HL-60/S4 (cell line): ENCODE data around the gene C3.
"Not testable (repeated sequence)": the region's sequence is repeated elsewhere in the genome, so short reads cannot be mapped to it uniquely, and the experiment has no call there.

Experiments used
- in situ Hi-C: fragments of 300-500 bp; cut with MboI; formaldehyde crosslinking; loops from 2 replicates; pipeline ENCODE4 v1.14.3; 2022; ENCODE audit warnings: low sequenced_read_pairs

C3 gene

DNA sequence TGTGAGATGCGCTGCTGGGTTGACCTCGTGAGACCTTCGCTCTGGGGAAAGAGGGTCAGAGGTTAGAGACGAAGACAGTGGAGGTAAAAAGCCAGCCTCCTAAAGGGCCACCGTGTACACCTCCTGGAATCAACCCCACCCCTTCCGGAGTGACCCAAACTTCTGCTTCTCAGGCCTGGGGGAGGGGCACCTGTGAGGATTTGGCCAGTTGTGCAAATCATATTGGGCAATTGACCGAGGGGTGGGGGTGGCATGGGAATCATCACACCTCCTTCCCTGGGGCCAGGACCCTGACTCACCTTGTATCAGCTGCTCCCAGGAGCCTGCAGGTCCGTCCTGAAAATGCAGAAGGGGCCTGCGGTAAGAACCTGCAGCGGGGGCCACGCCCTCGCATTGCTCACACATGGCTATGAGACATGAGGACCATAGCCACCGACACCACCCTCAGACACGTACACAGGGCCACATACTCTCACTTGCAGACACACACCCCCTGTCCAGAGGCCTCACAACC, 53.3 kb downstream of the C3 start:
- in situ Hi-C loops: no loop called here

- in situ Hi-C loops: no loop called here
These were observed 55.5 kb downstream of the C3 start for GRCh38 chr19:6664916-6665315.

GRCh38 chr19:6663236-6664201, 56.9 kb downstream of the C3 start:
- in situ Hi-C loops: no loop called here

DNA sequence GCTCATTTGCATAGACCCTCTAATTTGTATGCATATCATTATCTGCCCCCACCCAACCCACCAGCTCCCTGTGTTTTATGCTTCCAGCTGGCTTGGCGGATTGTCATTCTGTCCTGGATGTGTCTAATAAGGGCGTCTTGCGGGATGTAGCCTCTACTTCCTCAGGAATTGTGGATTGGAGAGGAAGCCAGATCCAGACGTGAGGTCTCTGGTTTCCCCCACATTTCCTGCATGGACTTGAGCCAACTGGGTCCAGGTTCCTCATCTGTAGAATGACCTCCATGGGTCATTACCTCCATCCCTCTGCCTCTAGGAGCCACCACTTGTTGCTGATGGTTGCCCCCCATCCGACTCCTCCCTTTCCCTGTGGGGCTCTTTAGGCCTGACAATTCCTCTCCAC, 57.7 kb downstream of the C3 start:
- in situ Hi-C loops: no loop called here

- in situ Hi-C loops: not testable (repeated sequence)
These were observed 58.8 kb downstream of the C3 start for GRCh38 chr19:6661509-6662244.

DNA sequence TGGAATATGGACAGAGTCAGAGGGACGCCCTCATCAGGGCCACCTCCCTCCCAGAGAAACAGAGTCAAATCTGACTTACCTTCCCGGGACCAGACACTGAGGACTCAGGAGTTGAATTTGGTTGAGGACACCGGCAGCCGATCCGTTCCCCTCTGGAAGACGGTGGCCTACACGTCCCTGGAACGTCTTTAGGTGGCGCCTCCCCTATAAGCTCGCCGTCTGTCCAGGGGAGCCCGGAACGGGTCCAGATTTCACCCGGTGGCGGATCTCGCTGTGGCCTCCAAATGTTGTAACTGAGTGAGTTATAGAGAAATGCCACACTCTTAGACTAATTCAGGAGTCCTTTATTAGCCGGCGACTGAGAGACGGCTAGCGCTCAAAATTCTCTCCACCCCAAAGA, 59.5 kb downstream of the C3 start:
- in situ Hi-C loops: no loop called here

GRCh38 chr19:6656390-6656789, 64.1 kb downstream of the C3 start:
- in situ Hi-C loops: not testable (repeated sequence)

- in situ Hi-C loops: no loop called here
These were observed 65.8 kb downstream of the C3 start for GRCh38 chr19:6654347-6655310.

GRCh38 chr19:6652805-6653094, 67.7 kb downstream of the C3 start:
- in situ Hi-C loops: no loop called here

- in situ Hi-C loops: no loop called here
These were observed 68.3 kb downstream of the C3 start for GRCh38 chr19:6651965-6652804.

DNA sequence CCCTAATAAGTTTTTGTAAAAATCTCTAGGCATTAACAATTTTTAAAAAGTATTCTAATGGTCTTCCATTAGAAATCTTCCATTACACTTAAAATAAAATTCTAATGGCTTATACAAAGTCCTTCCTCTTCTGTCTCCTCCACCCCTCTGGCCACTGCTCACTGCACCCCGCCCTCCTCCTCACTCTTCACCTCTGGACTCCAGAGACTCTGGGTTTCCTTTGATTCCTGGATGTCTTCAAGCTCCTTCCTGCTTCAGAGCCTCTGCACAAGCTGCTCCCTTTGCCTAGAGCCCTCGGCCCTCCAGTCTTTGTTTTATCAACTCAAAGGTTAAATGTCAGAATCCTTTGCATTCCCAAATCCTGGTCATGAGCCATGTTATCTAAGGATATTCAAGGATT, 71.3 kb downstream of the C3 start:
- in situ Hi-C loops: no loop called here

GRCh38 chr19:6648141-6648715, 72.2 kb downstream of the C3 start:
- in situ Hi-C loops: no loop called here

DNA sequence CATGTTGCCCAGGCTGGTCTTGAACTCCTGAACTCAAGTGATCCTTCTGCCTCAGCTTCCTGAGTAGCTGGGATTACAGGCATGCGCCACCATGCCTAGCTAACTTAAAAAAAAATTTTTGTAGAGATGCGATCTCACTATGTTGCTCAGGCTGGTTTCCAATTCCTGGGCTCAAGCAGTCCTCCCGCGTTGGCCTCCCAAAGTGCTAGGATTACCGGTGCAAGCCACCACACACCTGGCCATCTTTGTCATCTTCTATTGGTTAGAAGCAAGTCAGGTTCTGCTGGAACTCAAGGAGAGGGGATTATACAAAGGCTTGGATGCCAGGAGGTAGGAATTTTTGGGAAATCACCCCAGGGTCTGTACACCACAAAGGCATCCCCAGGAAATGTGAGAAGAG, 75.7 kb downstream of the C3 start:
- in situ Hi-C loops: no loop called here

DNA sequence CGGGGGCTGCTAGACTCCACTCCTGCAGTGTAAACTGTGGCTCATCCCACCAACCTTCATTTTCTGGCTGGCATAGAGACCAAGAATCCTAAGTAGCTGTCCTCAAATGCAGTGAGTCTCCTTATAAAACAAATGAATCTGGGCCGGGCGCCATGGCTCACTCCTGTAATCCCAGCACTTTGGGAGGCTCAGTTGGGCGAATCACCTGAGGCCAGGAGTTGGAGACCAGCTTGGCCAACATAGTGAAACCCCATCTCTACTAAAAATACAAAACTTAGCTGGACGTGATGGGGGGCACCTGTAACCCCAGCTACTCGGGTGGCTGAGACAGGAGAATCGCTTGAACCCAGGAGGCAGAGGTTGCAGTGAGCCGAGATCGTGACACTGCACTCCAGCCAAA, 80.1 kb downstream of the C3 start:
- in situ Hi-C loops: not testable (repeated sequence)

- in situ Hi-C loops: loop anchor here (10.0 kb wide), 1 partner anchor 225 kb away; no protein-coding TSS in a partner anchor
These were observed 81.0 kb downstream of the C3 start for GRCh38 chr19:6639439-6639838.

DNA sequence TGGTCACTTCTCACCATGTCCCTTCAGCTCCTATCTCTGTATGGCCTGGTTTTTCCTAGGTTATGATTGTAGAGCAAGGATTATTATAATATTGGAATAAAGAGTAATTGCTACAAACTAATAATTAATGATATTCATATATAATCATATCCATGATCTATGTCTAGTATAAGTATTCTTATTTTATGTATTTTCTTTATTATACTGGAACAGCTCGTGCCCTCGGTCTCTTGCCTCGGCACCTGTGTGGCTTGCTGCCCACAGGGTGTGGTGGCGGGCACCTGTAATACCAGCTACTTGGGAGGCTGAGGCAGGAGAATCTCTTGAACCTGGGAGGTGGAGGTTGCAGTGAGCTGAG, 87.0 kb downstream of the C3 start:
- in situ Hi-C loops: loop anchor here (10.0 kb wide), 1 partner anchor 231 kb away; no protein-coding TSS in a partner anchor

- in situ Hi-C loops: loop anchor here (10.0 kb wide), 1 partner anchor 232 kb away; no protein-coding TSS in a partner anchor
These were observed 87.5 kb downstream of the C3 start for GRCh38 chr19:6632747-6633455.

- in situ Hi-C loops: loop anchor here (10.0 kb wide), 1 partner anchor 233 kb away; no protein-coding TSS in a partner anchor
These were observed 88.3 kb downstream of the C3 start for GRCh38 chr19:6632002-6632621.
